ENCODE data around the gene MYEOV.

MYEOV gene

DNA sequence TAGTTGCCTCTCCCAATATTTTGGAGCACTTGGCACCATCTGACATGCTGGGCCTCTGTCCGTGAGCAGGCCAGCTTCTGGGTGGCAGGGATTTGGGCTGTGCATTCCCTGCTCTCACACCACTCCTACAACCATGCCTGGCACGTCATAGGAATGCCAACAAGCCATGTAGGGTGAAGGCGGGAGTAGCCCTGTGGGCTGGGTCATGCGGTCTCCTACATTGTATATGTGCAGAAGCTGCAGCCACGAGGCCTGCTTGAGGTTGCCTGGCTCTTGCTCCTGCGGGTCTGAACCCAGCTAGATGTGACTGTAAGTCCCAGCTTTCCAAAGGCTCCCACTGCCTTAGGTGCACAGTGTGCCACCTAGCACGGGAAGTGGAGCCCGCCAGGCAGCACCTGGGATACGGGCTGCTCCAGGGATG is 14.5 kb downstream of the MYEOV start:
- no peak for TF ChIP-seq EZH2phosphoT487 (IDR thresholded peaks at IDR 0.05; ENCODE audit: low read length)
- no peak for TF ChIP-seq CTCF (IDR thresholded peaks at IDR 0.05; ENCODE audit: low read length)
- no peak for TF ChIP-seq EZH2 (optimal IDR thresholded peaks at IDR 0.05; ENCODE audit: low read depth, low read length)
- Histone ChIP-seq H3K4me2 (ENCODE audit: low read depth, low read length) (no peak overlapping the region), H3F3A (ENCODE audit: insufficient read depth, low read length) (no peaks in the 10 kb centered on the region), H3K79me2 (ENCODE audit: low read length) (peaks cover 67% of the 10 kb centered on the region), H3K36me3 (replicated peaks; ENCODE audit: insufficient read depth, low read length) (no peaks in the 10 kb centered on the region), H3K9me2 (replicated peaks; ENCODE audit: insufficient read depth, low read length) (no peaks in the 10 kb centered on the region), H3K4me1 (ENCODE audit: low read length) (no peaks in the 10 kb centered on the region), H3K4me3 (ENCODE audit: low read length) (no peak overlapping the region), H4K20me1 (ENCODE audit: insufficient read depth, low read length) (no peaks in the 10 kb centered on the region), H3K27me3 (replicated peaks; ENCODE audit: insufficient read depth, low read length) (no peaks in the 10 kb centered on the region), H2AFZ (ENCODE audit: low read length) (no peak overlapping the region), H3K27ac (ENCODE audit: low read length) (no peak overlapping the region), H3K9me3 (replicated peaks; ENCODE audit: insufficient read depth, low read length) (no peaks in the 10 kb centered on the region), H3K9ac (ENCODE audit: low read length) (no peak overlapping the region)
- no peak for DNase-seq

GRCh38 chr11:69308936-69309615 is 15.1 kb downstream of the MYEOV start:
- H2AFZ ChIP-seq (ENCODE audit: low read length) = no peak overlapping the region
- H3K9me3 ChIP-seq (replicated peaks; ENCODE audit: insufficient read depth, low read length) = no peaks in the 10 kb centered on the region
- no peak overlapping the region for H3K27ac ChIP-seq (ENCODE audit: low read length)
- H3K36me3 ChIP-seq (replicated peaks; ENCODE audit: insufficient read depth, low read length) = no peaks in the 10 kb centered on the region
- H3K4me2 ChIP-seq (ENCODE audit: low read depth, low read length) = no peak overlapping the region
- no peak for DNase-seq
- TF ChIP-seq CTCF (IDR thresholded peaks at IDR 0.05; ENCODE audit: low read length) (no peak), EZH2phosphoT487 (IDR thresholded peaks at IDR 0.05; ENCODE audit: low read length) (no peak), EZH2 (optimal IDR thresholded peaks at IDR 0.05; ENCODE audit: low read depth, low read length) (no peak)
- H3K4me1 ChIP-seq (ENCODE audit: low read length) = no peaks in the 10 kb centered on the region
- H3K9me2 ChIP-seq (replicated peaks; ENCODE audit: insufficient read depth, low read length) = no peaks in the 10 kb centered on the region
- H4K20me1 ChIP-seq (ENCODE audit: insufficient read depth, low read length) = no peaks in the 10 kb centered on the region
- H3K4me3 ChIP-seq (ENCODE audit: low read length) = no peak overlapping the region
- H3F3A ChIP-seq (ENCODE audit: insufficient read depth, low read length) = no peaks in the 10 kb centered on the region
- no peaks in the 10 kb centered on the region for H3K27me3 ChIP-seq (replicated peaks; ENCODE audit: insufficient read depth, low read length)
- peaks cover 63% of the 10 kb centered on the region for H3K79me2 ChIP-seq (ENCODE audit: low read length)
- no peak overlapping the region for H3K9ac ChIP-seq (ENCODE audit: low read length)

- H3F3A ChIP-seq (ENCODE audit: insufficient read depth, low read length) = no peaks in the 10 kb centered on the region
- H4K20me1 ChIP-seq (ENCODE audit: insufficient read depth, low read length) = no peaks in the 10 kb centered on the region
- no peak overlapping the region for H3K9ac ChIP-seq (ENCODE audit: low read length)
- H3K36me3 ChIP-seq (replicated peaks; ENCODE audit: insufficient read depth, low read length) = no peaks in the 10 kb centered on the region
- H3K27ac ChIP-seq (ENCODE audit: low read length) = no peak overlapping the region
- no peaks in the 10 kb centered on the region for H3K4me1 ChIP-seq (ENCODE audit: low read length)
- no peaks in the 10 kb centered on the region for H3K27me3 ChIP-seq (replicated peaks; ENCODE audit: insufficient read depth, low read length)
- H3K9me2 ChIP-seq (replicated peaks; ENCODE audit: insufficient read depth, low read length) = no peaks in the 10 kb centered on the region
- H2AFZ ChIP-seq (ENCODE audit: low read length) = no peak overlapping the region
- no peak overlapping the region for H3K4me2 ChIP-seq (ENCODE audit: low read depth, low read length)
- TF ChIP-seq EZH2phosphoT487 (IDR thresholded peaks at IDR 0.05; ENCODE audit: low read length) = no peak
- no peak for TF ChIP-seq CTCF (IDR thresholded peaks at IDR 0.05; ENCODE audit: low read length)
- TF ChIP-seq EZH2 (optimal IDR thresholded peaks at IDR 0.05; ENCODE audit: low read depth, low read length) = no peak
- peaks cover 60% of the 10 kb centered on the region for H3K79me2 ChIP-seq (ENCODE audit: low read length)
- no peaks in the 10 kb centered on the region for H3K9me3 ChIP-seq (replicated peaks; ENCODE audit: insufficient read depth, low read length)
- no peak for DNase-seq
- H3K4me3 ChIP-seq (ENCODE audit: low read length) = no peak overlapping the region
Observed at GRCh38 chr11:69309631-69310280, 15.8 kb downstream of the MYEOV start.
